SU-DHL-6 (cell line): ENCODE data around the gene PPP1R14C.

Experiments
- H2AFZ ChIP-seq: fragments of 200-600 bp; sonication (generic); 2 replicates; pipeline ENCODE4 v1.6.1; 2014; ENCODE audit warnings: low read depth, mild to moderate bottlenecking, moderate library complexity, mixed read lengths, antibody characterized with exemption, low read length; ENCODE audit not compliant: severe bottlenecking
- H3F3A ChIP-seq: fragments of 200-600 bp; shearing (Covaris generic); 2 replicates; pipeline ENCODE4 v1.6.0; 2016; ENCODE audit warnings: antibody characterized with exemption, mild to moderate bottlenecking; ENCODE audit not compliant: insufficient read depth
- H3K27ac ChIP-seq: fragments of 200-600 bp; sonication (generic); 2 replicates; pipeline ENCODE4 v1.5.1; 2016; ENCODE audit warnings: low read depth, mild to moderate bottlenecking, low read length, moderate library complexity, mixed read lengths
- H3K27me3 ChIP-seq: fragments of 200-600 bp; sonication (generic), shearing (Covaris generic); 2 replicates; pipeline ENCODE4 v1.6.0; 2014; ENCODE audit warnings: mild to moderate bottlenecking, low read length
- H3K36me3 ChIP-seq: fragments of 200-600 bp; sonication (generic); 2 replicates; pipeline ENCODE4 v1.6.1; 2014; ENCODE audit warnings: mild to moderate bottlenecking, low read length, mixed read lengths
- H3K4me2 ChIP-seq: fragments of 300-600, 200-600 bp; shearing (Covaris generic), sonication (generic); 2 replicates; pipeline ENCODE4 v1.6.0; 2014; ENCODE audit warnings: low read length, low read depth, mild to moderate bottlenecking; ENCODE audit not compliant: poor library complexity, severe bottlenecking
- H3K4me3 ChIP-seq: fragments of 200-600 bp; sonication (generic); 2 replicates; pipeline ENCODE4 v1.5.1; 2014; ENCODE audit warnings: antibody characterized with exemption, low read length, mild to moderate bottlenecking, mixed read lengths; ENCODE audit not compliant: insufficient read depth, poor library complexity, severe bottlenecking
- H3K79me2 ChIP-seq: fragments of 200-600 bp; sonication (generic); 2 replicates; pipeline ENCODE4 v1.6.1; 2014; ENCODE audit warnings: mild to moderate bottlenecking, low read length, moderate library complexity; ENCODE audit not compliant: insufficient read depth
- H3K9ac ChIP-seq: fragments of 200-600 bp; sonication (generic); 2 replicates; pipeline ENCODE4 v1.7.0; 2014; ENCODE audit warnings: mild to moderate bottlenecking, low read length
- H3K9me2 ChIP-seq: fragments of 200-600 bp; sonication (generic); replicated peaks from 2 replicates; pipeline ENCODE4 v1.6.1; 2014; ENCODE audit warnings: low read length; ENCODE audit not compliant: insufficient read depth
- H3K9me3 ChIP-seq: fragments of 200-600 bp; sonication (generic); 2 replicates; pipeline ENCODE4 v1.6.1; 2014; ENCODE audit warnings: low read length, mixed read lengths; ENCODE audit not compliant: insufficient read depth
- H4K20me1 ChIP-seq: fragments of 200-600 bp; sonication (generic); 2 replicates; pipeline ENCODE4 v1.6.1; 2014; ENCODE audit warnings: low read depth, mild to moderate bottlenecking, antibody characterized with exemption, low read length, moderate library complexity, mixed read lengths
- EZH2phosphoT487 ChIP-seq: fragments of 200-600 bp; sonication (generic), shearing (Covaris generic); conservative IDR thresholded peaks from 2 replicates; pipeline ENCODE4 v1.6.1; 2018; ENCODE audit warnings: mild to moderate bottlenecking, antibody characterized with exemption, low read length, moderate library complexity, mixed read lengths
- TF ChIP-seq, protein P1 (sequence below): fragments of 200-600 bp; sonication (generic); IDR thresholded peaks from one replicate; pipeline ENCODE4 v1.5.1; 2017; ENCODE audit warnings: antibody characterized with exemption, mild to moderate bottlenecking, low read length, moderate library complexity; ENCODE audit not compliant: insufficient read depth, poor library complexity, severe bottlenecking

PPP1R14C gene

DNA sequence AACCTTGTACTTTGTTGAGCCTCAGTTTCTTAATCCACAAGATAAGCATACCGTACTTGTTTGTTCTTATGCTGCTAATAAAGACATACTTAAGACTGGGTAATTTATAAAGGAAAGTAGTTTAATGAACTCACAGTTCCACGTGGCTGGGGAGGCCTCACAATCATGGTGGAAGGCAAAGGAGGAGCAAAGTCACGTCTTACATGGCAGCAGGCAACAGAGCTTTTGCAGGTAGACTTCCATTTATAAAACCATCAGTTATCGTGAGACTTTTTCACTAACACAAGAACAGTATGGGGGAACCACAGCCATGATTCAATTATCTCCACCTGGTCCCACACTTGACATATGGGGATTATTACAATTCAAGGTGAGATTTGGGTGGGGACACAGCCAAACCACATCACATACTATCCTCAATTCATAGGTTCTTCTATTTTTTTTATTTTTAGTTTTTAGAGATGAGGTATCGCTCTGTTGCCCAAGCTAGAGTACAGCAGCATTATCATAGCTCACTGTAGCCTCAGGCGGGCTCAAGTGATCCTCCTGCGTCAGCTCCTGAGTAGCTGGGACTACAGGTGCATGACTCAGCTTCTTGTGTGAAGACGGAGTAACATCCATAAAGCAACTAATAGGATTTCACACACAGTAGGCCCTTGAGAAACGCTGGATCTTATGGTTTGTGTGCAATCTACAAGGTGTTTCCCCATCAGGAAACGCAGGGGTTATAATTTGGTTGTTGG is 149.3 kb downstream of the PPP1R14C start:
- Histone ChIP-seq H3K9me2 (no peaks in the 10 kb centered on the region), H3K79me2 (no peaks in the 10 kb centered on the region), H3K27me3 (0 out of 2 replicates have a peak, but pooled peaks cover 3% of the 10 kb centered on the region), H3K4me2 (no peak overlapping the region), H3K36me3 (no peaks in the 10 kb centered on the region), H3K27ac (no peak overlapping the region), H3K9ac (no peak overlapping the region), H3K9me3 (peaks cover 10% of the 10 kb centered on the region; the same call in 1 of the 2 replicates), H4K20me1 (no peaks in the 10 kb centered on the region), H2AFZ (no peak overlapping the region), H3K4me3 (no peak overlapping the region), H3F3A (no peaks in the 10 kb centered on the region)
- TF ChIP-seq, protein P1, sequence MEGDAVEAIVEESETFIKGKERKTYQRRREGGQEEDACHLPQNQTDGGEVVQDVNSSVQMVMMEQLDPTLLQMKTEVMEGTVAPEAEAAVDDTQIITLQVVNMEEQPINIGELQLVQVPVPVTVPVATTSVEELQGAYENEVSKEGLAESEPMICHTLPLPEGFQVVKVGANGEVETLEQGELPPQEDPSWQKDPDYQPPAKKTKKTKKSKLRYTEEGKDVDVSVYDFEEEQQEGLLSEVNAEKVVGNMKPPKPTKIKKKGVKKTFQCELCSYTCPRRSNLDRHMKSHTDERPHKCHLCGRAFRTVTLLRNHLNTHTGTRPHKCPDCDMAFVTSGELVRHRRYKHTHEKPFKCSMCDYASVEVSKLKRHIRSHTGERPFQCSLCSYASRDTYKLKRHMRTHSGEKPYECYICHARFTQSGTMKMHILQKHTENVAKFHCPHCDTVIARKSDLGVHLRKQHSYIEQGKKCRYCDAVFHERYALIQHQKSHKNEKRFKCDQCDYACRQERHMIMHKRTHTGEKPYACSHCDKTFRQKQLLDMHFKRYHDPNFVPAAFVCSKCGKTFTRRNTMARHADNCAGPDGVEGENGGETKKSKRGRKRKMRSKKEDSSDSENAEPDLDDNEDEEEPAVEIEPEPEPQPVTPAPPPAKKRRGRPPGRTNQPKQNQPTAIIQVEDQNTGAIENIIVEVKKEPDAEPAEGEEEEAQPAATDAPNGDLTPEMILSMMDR = no peak
- TF ChIP-seq EZH2phosphoT487 = no peak

DNA sequence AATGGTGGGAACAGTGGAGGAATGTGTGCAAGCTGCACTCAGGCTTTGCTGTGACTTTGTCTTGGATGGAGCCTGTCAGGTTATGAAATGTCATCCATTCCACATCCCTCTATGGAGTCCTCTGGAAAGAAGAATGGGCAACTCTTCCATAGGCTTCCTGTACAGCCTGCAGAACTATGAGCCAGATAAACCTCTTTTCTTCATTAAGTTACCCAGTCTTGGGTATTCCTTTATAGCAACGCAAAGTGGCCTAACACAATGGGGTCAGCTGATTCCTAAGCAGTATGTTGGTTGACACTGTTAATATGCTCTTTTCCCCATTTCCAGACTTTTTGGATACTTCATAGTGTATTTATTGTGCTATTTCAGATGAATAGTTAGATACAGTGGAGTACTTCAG is 150.2 kb downstream of the PPP1R14C start:
- H3K27ac ChIP-seq = no peak overlapping the region
- H3K9me3 ChIP-seq = peaks cover 19% of the 10 kb centered on the region
- H2AFZ ChIP-seq = no peak overlapping the region
- H3K4me3 ChIP-seq = no peak overlapping the region
- H3K79me2 ChIP-seq = no peaks in the 10 kb centered on the region
- TF ChIP-seq, protein P1 = no peak
- no peak for TF ChIP-seq EZH2phosphoT487
- H3K27me3 ChIP-seq = 0 out of 2 replicates have a peak, but pooled peaks cover under 1% of the 10 kb centered on the region
- H4K20me1 ChIP-seq = no peaks in the 10 kb centered on the region
- no peaks in the 10 kb centered on the region for H3F3A ChIP-seq
- no peaks in the 10 kb centered on the region for H3K36me3 ChIP-seq
- H3K9ac ChIP-seq = no peak overlapping the region
- no peaks in the 10 kb centered on the region for H3K9me2 ChIP-seq
- no peak overlapping the region for H3K4me2 ChIP-seq

DNA sequence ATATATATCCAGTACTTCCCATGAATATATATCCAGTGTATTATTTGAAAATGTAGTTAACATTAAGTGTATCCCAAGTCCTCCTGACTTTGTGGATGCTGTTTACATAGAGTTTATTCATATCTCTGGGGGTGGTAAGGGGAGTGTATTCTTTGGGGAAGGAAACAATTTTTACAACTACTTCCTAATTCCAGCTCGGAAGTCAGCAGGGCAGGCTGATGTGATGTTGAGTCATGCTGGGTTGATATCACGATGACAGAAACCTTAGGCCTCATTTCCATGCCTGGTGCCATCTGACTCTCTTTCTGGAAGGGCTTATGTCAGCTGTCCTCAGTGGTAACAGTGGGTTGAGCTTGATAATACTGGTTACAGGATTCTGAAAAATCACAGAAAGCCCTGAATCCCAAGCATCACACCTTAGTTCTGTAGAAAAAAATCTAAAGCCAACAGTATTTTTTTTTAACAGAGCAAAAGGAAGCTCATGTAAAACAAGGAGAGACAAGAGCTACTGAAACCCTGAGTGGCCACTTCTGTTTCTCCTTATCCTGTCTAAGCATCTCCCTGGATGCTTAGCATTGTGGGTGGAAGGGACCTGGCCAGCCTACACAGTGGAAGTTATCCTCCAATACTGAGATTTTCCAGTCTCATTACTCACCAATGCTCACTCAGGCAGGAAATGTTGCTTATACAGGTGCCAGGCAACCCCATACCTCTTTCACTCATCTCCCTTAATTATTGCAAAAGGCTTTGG is 150.8 kb downstream of the PPP1R14C start:
- Histone ChIP-seq H3K27ac (no peak overlapping the region), H3K4me2 (no peak overlapping the region), H3F3A (no peaks in the 10 kb centered on the region)

More for the DNA sequence above, 150.8 kb downstream of the PPP1R14C start:
- Histone ChIP-seq H3K36me3 (no peaks in the 10 kb centered on the region), H3K9ac (no peak overlapping the region), H3K4me3 (no peak overlapping the region), H3K9me3 (peaks cover 22% of the 10 kb centered on the region), H3K9me2 (no peaks in the 10 kb centered on the region), H4K20me1 (no peaks in the 10 kb centered on the region), H3K27me3 (no peaks in the 10 kb centered on the region), H2AFZ (no peak overlapping the region), H3K79me2 (no peaks in the 10 kb centered on the region)
- TF ChIP-seq, protein P1 = no peak
- TF ChIP-seq EZH2phosphoT487 = no peak
